PC-3 (cell line): ENCODE results near the gene UAP1L1.

Experiments
- EZH2 ChIP-seq: fragments of 300-600 bp; sonication (generic); IDR thresholded peaks from one replicate; pipeline ENCODE4 v1.6.1; 2017; ENCODE audit warnings: antibody characterized with exemption, mild to moderate bottlenecking, low read length; ENCODE audit not compliant: unreplicated experiment
- EZH2phosphoT487 ChIP-seq: fragments of 300-600 bp; sonication (generic); IDR thresholded peaks from 2 replicates; pipeline ENCODE4 v1.6.1; 2018; ENCODE audit warnings: mild to moderate bottlenecking, antibody characterized with exemption, low read length, borderline replicate concordance
- TF ChIP-seq, protein P1 (sequence below): fragments of 300-600 bp; sonication (generic); conservative IDR thresholded peaks from 2 replicates; pipeline ENCODE4 v1.5.1; 2017; ENCODE audit warnings: antibody characterized with exemption, low read depth, mild to moderate bottlenecking, low read length

GRCh38 chr9:137046088-137046787, 31.1 kb upstream of the UAP1L1 start, which contains the start of gene NPDC1:
- TF ChIP-seq, protein P1, sequence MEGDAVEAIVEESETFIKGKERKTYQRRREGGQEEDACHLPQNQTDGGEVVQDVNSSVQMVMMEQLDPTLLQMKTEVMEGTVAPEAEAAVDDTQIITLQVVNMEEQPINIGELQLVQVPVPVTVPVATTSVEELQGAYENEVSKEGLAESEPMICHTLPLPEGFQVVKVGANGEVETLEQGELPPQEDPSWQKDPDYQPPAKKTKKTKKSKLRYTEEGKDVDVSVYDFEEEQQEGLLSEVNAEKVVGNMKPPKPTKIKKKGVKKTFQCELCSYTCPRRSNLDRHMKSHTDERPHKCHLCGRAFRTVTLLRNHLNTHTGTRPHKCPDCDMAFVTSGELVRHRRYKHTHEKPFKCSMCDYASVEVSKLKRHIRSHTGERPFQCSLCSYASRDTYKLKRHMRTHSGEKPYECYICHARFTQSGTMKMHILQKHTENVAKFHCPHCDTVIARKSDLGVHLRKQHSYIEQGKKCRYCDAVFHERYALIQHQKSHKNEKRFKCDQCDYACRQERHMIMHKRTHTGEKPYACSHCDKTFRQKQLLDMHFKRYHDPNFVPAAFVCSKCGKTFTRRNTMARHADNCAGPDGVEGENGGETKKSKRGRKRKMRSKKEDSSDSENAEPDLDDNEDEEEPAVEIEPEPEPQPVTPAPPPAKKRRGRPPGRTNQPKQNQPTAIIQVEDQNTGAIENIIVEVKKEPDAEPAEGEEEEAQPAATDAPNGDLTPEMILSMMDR, result peak; percentile 74
- no peak for TF ChIP-seq EZH2
- TF ChIP-seq EZH2phosphoT487, result no peak
